ENCODE measurements around the gene RBMS1. TPM values are rescaled to one million over a fixed set of nuclear protein-coding genes. Genes with fewer than 3 reads are reported as not detected.

The RBMS1 gene
- total and polyA plus RNA-seq, 4 donors = 7.9 to 23.5 (median 15.5) TPM

DNA sequence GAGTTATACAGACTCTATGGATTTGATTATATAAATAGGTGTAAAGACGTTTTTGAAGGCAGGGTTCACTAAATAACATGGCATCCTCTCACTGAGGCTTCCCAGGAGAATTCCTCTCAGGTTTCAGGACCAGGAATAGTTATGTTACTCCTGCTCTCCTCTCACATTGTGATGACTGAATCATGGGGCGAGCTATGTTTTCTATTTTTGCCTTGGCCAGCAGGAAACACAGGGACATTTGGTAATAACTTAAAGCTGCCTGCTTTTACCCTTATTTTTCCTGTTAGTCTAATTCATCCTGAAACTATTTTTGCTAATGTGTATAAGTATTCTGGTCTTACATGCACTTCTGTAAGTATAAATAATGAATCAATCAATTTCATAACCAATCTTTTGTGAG lies 178.3 kb downstream of the RBMS1 start:
- Histone ChIP-seq H3K27ac (ENCODE audit: low read depth in 1 of 2, low read length in 2 of 2) (no peak overlapping the region), H3K9me3 (ENCODE audit: control insufficient read depth in 4 of 4, low read length in 3 of 4) (no peaks in the 10 kb centered on the region), H3K9ac (ENCODE audit: low read depth in 1 of 2, low read length in 2 of 2) (no peak overlapping the region), H3K4me3 (ENCODE audit: low read depth in 1 of 3, low read length in 3 of 3) (no peak overlapping the region), H3K27me3 (ENCODE audit: control insufficient read depth in 4 of 4, insufficient read depth in 4 of 4, low read length in 3 of 4) (no peaks in the 10 kb centered on the region), H3K36me3 (ENCODE audit: control insufficient read depth in 4 of 4, insufficient read depth in 3 of 4, low read depth in 1 of 4, low read length in 3 of 4) (peaks cover 0 to 8% (median 0%) of the 10 kb centered on the region in 4 donors), H3K4me1 (ENCODE audit: control insufficient read depth in 4 of 4, insufficient read depth in 4 of 4, low read length in 3 of 4) (no peaks in the 10 kb centered on the region)
- WGBS = 85% methylated on average over 2 of the region's 2 CpGs
- no peak for DNase-seq (ENCODE audit: low spot score)
- no peak for TF ChIP-seq NR2F2 (IDR thresholded peaks at IDR 0.05)
- no peak for TF ChIP-seq HNF4G (IDR thresholded peaks at IDR 0.05)
- no peak for TF ChIP-seq RXRA (IDR thresholded peaks at IDR 0.05)
- no peak for TF ChIP-seq FOXA2 (IDR thresholded peaks at IDR 0.05)
- TF ChIP-seq, protein P1, sequence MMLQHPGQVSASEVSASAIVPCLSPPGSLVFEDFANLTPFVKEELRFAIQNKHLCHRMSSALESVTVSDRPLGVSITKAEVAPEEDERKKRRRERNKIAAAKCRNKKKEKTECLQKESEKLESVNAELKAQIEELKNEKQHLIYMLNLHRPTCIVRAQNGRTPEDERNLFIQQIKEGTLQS (IDR thresholded peaks at IDR 0.05) = no peak
- TF ChIP-seq, protein P2, sequence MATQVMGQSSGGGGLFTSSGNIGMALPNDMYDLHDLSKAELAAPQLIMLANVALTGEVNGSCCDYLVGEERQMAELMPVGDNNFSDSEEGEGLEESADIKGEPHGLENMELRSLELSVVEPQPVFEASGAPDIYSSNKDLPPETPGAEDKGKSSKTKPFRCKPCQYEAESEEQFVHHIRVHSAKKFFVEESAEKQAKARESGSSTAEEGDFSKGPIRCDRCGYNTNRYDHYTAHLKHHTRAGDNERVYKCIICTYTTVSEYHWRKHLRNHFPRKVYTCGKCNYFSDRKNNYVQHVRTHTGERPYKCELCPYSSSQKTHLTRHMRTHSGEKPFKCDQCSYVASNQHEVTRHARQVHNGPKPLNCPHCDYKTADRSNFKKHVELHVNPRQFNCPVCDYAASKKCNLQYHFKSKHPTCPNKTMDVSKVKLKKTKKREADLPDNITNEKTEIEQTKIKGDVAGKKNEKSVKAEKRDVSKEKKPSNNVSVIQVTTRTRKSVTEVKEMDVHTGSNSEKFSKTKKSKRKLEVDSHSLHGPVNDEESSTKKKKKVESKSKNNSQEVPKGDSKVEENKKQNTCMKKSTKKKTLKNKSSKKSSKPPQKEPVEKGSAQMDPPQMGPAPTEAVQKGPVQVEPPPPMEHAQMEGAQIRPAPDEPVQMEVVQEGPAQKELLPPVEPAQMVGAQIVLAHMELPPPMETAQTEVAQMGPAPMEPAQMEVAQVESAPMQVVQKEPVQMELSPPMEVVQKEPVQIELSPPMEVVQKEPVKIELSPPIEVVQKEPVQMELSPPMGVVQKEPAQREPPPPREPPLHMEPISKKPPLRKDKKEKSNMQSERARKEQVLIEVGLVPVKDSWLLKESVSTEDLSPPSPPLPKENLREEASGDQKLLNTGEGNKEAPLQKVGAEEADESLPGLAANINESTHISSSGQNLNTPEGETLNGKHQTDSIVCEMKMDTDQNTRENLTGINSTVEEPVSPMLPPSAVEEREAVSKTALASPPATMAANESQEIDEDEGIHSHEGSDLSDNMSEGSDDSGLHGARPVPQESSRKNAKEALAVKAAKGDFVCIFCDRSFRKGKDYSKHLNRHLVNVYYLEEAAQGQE (IDR thresholded peaks at IDR 0.05) = no peak
- TF ChIP-seq, protein P3, sequence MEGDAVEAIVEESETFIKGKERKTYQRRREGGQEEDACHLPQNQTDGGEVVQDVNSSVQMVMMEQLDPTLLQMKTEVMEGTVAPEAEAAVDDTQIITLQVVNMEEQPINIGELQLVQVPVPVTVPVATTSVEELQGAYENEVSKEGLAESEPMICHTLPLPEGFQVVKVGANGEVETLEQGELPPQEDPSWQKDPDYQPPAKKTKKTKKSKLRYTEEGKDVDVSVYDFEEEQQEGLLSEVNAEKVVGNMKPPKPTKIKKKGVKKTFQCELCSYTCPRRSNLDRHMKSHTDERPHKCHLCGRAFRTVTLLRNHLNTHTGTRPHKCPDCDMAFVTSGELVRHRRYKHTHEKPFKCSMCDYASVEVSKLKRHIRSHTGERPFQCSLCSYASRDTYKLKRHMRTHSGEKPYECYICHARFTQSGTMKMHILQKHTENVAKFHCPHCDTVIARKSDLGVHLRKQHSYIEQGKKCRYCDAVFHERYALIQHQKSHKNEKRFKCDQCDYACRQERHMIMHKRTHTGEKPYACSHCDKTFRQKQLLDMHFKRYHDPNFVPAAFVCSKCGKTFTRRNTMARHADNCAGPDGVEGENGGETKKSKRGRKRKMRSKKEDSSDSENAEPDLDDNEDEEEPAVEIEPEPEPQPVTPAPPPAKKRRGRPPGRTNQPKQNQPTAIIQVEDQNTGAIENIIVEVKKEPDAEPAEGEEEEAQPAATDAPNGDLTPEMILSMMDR (IDR thresholded peaks at IDR 0.05; ENCODE audit: low read depth, low read length, missing input control) = no peak
- TF ChIP-seq, protein P4, sequence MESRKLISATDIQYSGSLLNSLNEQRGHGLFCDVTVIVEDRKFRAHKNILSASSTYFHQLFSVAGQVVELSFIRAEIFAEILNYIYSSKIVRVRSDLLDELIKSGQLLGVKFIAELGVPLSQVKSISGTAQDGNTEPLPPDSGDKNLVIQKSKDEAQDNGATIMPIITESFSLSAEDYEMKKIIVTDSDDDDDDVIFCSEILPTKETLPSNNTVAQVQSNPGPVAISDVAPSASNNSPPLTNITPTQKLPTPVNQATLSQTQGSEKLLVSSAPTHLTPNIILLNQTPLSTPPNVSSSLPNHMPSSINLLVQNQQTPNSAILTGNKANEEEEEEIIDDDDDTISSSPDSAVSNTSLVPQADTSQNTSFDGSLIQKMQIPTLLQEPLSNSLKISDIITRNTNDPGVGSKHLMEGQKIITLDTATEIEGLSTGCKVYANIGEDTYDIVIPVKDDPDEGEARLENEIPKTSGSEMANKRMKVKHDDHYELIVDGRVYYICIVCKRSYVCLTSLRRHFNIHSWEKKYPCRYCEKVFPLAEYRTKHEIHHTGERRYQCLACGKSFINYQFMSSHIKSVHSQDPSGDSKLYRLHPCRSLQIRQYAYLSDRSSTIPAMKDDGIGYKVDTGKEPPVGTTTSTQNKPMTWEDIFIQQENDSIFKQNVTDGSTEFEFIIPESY (IDR thresholded peaks at IDR 0.05) = no peak
- TF ChIP-seq YY1 (IDR thresholded peaks at IDR 0.05) = no peak
- no peak for TF ChIP-seq FOXA1 (IDR thresholded peaks at IDR 0.05)
- TF ChIP-seq SP1 (IDR thresholded peaks at IDR 0.05) = no peak
- TF ChIP-seq HNF4A (conservative IDR thresholded peaks at IDR 0.05) = no peak
- no peak for TF ChIP-seq TAF1 (conservative IDR thresholded peaks at IDR 0.05)
- no peak for TF ChIP-seq EGR1 (IDR thresholded peaks at IDR 0.05; ENCODE audit: low read depth in 2 of 2)
- TF ChIP-seq, protein P5, sequence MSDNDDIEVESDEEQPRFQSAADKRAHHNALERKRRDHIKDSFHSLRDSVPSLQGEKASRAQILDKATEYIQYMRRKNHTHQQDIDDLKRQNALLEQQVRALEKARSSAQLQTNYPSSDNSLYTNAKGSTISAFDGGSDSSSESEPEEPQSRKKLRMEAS (IDR thresholded peaks at IDR 0.05) = no peak
- TF ChIP-seq RAD21 (IDR thresholded peaks at IDR 0.05) = no peak
- no peak for TF ChIP-seq GABPA (IDR thresholded peaks at IDR 0.05 in 1 of 2, conservative IDR thresholded peaks at IDR 0.05 in 1 of 2)
- no peak for TF ChIP-seq JUND (IDR thresholded peaks at IDR 0.05)
